ENCODE data around the gene SUSD1. TPM values are rescaled to one million over a fixed set of nuclear protein-coding genes. Genes with fewer than 3 reads are reported as not detected.

SUSD1 gene
- total RNA-seq, 2 experiments from 2014 or later, result 2.5 TPM

- H3K9me3 Mint-ChIP-seq (ENCODE audit: low read depth), result no peaks in the 10 kb centered on the region
- DNase-seq (no peak), ATAC-seq (no peak)
- intact Hi-C loops (cut with DNase I, micrococcal nuclease), result no loop called here
- ChIA-PET POLR2A (no interaction called here), CTCF (interaction anchor here (0.5 kb wide), 1 partner anchor 67 kb away, joined by 3 read pairs; no protein-coding TSS in a partner anchor)
- H3K36me3 Mint-ChIP-seq (ENCODE audit: low read depth), result no peaks in the 10 kb centered on the region
- H3K27me3 Mint-ChIP-seq, result peaks cover 19% of the 10 kb centered on the region
- no peak overlapping the region for H3K27ac Mint-ChIP-seq
- peaks cover 49% of the 10 kb centered on the region for H3K4me1 Mint-ChIP-seq
- H3K4me3 Mint-ChIP-seq, result no peak overlapping the region
These were observed 167.4 kb downstream of the SUSD1 start for GRCh38 chr9:112007575-112008240.

- Mint-ChIP-seq H3K27me3 (peaks cover 19% of the 10 kb centered on the region), H3K36me3 (ENCODE audit: low read depth) (no peaks in the 10 kb centered on the region), H3K9me3 (ENCODE audit: low read depth) (no peaks in the 10 kb centered on the region), H3K27ac (no peak overlapping the region), H3K4me3 (no peak overlapping the region), H3K4me1 (peaks cover 46% of the 10 kb centered on the region)
- intact Hi-C loops (cut with DNase I, micrococcal nuclease), result no loop called here
- ATAC-seq (no peak), DNase-seq (no peak)
- CTCF ChIA-PET, result interaction anchor here (1.3 kb wide), 1 partner anchor 68 kb away, joined by 4 read pairs; no protein-coding TSS in a partner anchor
- POLR2A ChIA-PET, result no interaction called here
These were observed 168.6 kb downstream of the SUSD1 start for GRCh38 chr9:112006361-112007020.

GRCh38 chr9:112005939-112006338, 169.2 kb downstream of the SUSD1 start:
- CTCF ChIA-PET, result interaction anchor here (1.3 kb wide), 1 partner anchor 69 kb away, joined by 4 read pairs; no protein-coding TSS in a partner anchor
- Mint-ChIP-seq H3K36me3 (ENCODE audit: low read depth) (no peaks in the 10 kb centered on the region), H3K4me3 (no peak overlapping the region), H3K27ac (no peak overlapping the region), H3K4me1 (peaks cover 46% of the 10 kb centered on the region), H3K9me3 (ENCODE audit: low read depth) (no peaks in the 10 kb centered on the region), H3K27me3 (peaks cover 19% of the 10 kb centered on the region)
- ATAC-seq (no peak), DNase-seq (no peak)
- intact Hi-C loops (cut with DNase I, micrococcal nuclease), result loop anchor here in 1 of 2 experiments (2.0 kb wide), 1 partner anchor 15 kb away; no protein-coding TSS in a partner anchor
- POLR2A ChIA-PET, result no interaction called here

- Mint-ChIP-seq H3K27me3 (peaks cover 9% of the 10 kb centered on the region), H3K9me3 (ENCODE audit: low read depth) (no peaks in the 10 kb centered on the region), H3K4me3 (no peak overlapping the region), H3K4me1 (peaks cover 48% of the 10 kb centered on the region), H3K27ac (no peak overlapping the region), H3K36me3 (ENCODE audit: low read depth) (no peaks in the 10 kb centered on the region)
- ATAC-seq (no peak), DNase-seq (no peak)
- CTCF ChIA-PET, result no interaction called here
- POLR2A ChIA-PET, result interaction anchor here (0.7 kb wide), 1 partner anchor 77 kb away, joined by 14 read pairs; no protein-coding TSS in a partner anchor
- intact Hi-C loops (cut with DNase I, micrococcal nuclease), result loop anchor here in 1 of 2 experiments (5.0 kb wide), 1 partner anchor 749 kb away; the partner anchor contains the start of gene SNX30
These were observed 171.6 kb downstream of the SUSD1 start for GRCh38 chr9:112003538-112003937.

GRCh38 chr9:112002847-112003457, 172.1 kb downstream of the SUSD1 start:
- Mint-ChIP-seq H3K27me3 (peaks cover 6% of the 10 kb centered on the region), H3K36me3 (ENCODE audit: low read depth) (no peaks in the 10 kb centered on the region), H3K9me3 (ENCODE audit: low read depth) (no peaks in the 10 kb centered on the region), H3K4me3 (no peak overlapping the region), H3K4me1 (peaks cover 42% of the 10 kb centered on the region), H3K27ac (peak overlapping the region; percentile 42)
- peak; percentile 33 for ATAC-seq
- intact Hi-C loops (cut with DNase I, micrococcal nuclease), result loop anchor here in 1 of 2 experiments (5.0 kb wide), 1 partner anchor 749 kb away; the partner anchor contains the start of gene SNX30
- DNase-seq, result no peak
- ChIA-PET POLR2A (interaction anchor here (0.6 to 0.8 kb wide), 2 partner anchors 36 to 88 kb away, joined by 3 read pairs; no protein-coding TSS in a partner anchor), CTCF (interaction anchor here (0.7 to 1.2 kb wide), 3 partner anchors 9 to 238 kb away, joined by 3 to 5 read pairs (median 3); no protein-coding TSS in a partner anchor)

GRCh38 chr9:112002131-112002846, 172.8 kb downstream of the SUSD1 start:
- Mint-ChIP-seq H3K36me3 (ENCODE audit: low read depth) (no peaks in the 10 kb centered on the region), H3K9me3 (ENCODE audit: low read depth) (no peaks in the 10 kb centered on the region), H3K27ac (no peak overlapping the region), H3K27me3 (peaks cover 6% of the 10 kb centered on the region), H3K4me1 (peaks cover 36% of the 10 kb centered on the region), H3K4me3 (no peak overlapping the region)
- DNase-seq, result peak; percentile 29
- peak; percentile 69 for ATAC-seq
- CTCF ChIA-PET, result interaction anchor here (0.7 to 1.2 kb wide), 5 partner anchors 9 to 238 kb away, joined by 3 to 5 read pairs (median 3); no protein-coding TSS in a partner anchor
- intact Hi-C loops (cut with DNase I, micrococcal nuclease), result loop anchor here in 1 of 2 experiments (5.0 kb wide), 1 partner anchor 750 kb away; the partner anchor contains the start of gene SNX30
- POLR2A ChIA-PET, result interaction anchor here (0.6 to 0.8 kb wide), 2 partner anchors 37 to 87 kb away, joined by 3 read pairs; no protein-coding TSS in a partner anchor

GRCh38 chr9:112000743-112001142, 174.4 kb downstream of the SUSD1 start:
- Mint-ChIP-seq H3K27ac (no peak overlapping the region), H3K9me3 (ENCODE audit: low read depth) (no peaks in the 10 kb centered on the region), H3K4me1 (peaks cover 32% of the 10 kb centered on the region), H3K27me3 (peaks cover 5% of the 10 kb centered on the region), H3K36me3 (ENCODE audit: low read depth) (no peaks in the 10 kb centered on the region), H3K4me3 (no peak overlapping the region)
- intact Hi-C loops (cut with DNase I, micrococcal nuclease), result loop anchor here in 1 of 2 experiments (5.0 kb wide), 1 partner anchor 752 kb away; the partner anchor contains the start of gene SNX30
- POLR2A ChIA-PET, result no interaction called here
- no peak for DNase-seq
- CTCF ChIA-PET, result no interaction called here
- no peak for ATAC-seq

GRCh38 chr9:111999319-111999718, 175.8 kb downstream of the SUSD1 start:
- Mint-ChIP-seq H3K27me3 (peaks cover 5% of the 10 kb centered on the region), H3K4me1 (peaks cover 36% of the 10 kb centered on the region), H3K4me3 (no peak overlapping the region), H3K27ac (no peak overlapping the region), H3K36me3 (ENCODE audit: low read depth) (no peaks in the 10 kb centered on the region), H3K9me3 (ENCODE audit: low read depth) (no peaks in the 10 kb centered on the region)
- CTCF ChIA-PET, result interaction anchor here (1.0 kb wide), 1 partner anchor 10 kb away, joined by 3 read pairs; no protein-coding TSS in a partner anchor
- ATAC-seq (no peak), DNase-seq (no peak)
- POLR2A ChIA-PET, result no interaction called here
- intact Hi-C loops (cut with DNase I, micrococcal nuclease), result no loop called here

GRCh38 chr9:111997831-111998230, 177.3 kb downstream of the SUSD1 start:
- DNase-seq (no peak), ATAC-seq (no peak)
- no peaks in the 10 kb centered on the region for H3K36me3 Mint-ChIP-seq (ENCODE audit: low read depth)
- H3K9me3 Mint-ChIP-seq (ENCODE audit: low read depth), result no peaks in the 10 kb centered on the region
- H3K4me1 Mint-ChIP-seq, result peaks cover 37% of the 10 kb centered on the region
- H3K27me3 Mint-ChIP-seq, result peaks cover 5% of the 10 kb centered on the region
- no peak overlapping the region for H3K27ac Mint-ChIP-seq
- H3K4me3 Mint-ChIP-seq, result no peak overlapping the region
- CTCF ChIA-PET, result no interaction called here
- POLR2A ChIA-PET, result no interaction called here
- intact Hi-C loops (cut with DNase I, micrococcal nuclease), result no loop called here

- ChIA-PET POLR2A (interaction anchor here (0.5 to 1.4 kb wide), 4 partner anchors 35 to 480 kb away, joined by 3 to 8 read pairs (median 3); no protein-coding TSS in a partner anchor), CTCF (interaction anchor here (0.6 to 2.2 kb wide), 11 partner anchors 18 to 236 kb away, joined by 3 to 12 read pairs (median 4); partner anchors contain the start of gene UGCG)
- Mint-ChIP-seq H3K36me3 (ENCODE audit: low read depth) (no peaks in the 10 kb centered on the region), H3K27me3 (peaks cover 5% of the 10 kb centered on the region), H3K27ac (peak overlapping the region; percentile 40), H3K4me3 (no peak overlapping the region), H3K4me1 (peaks cover 34% of the 10 kb centered on the region), H3K9me3 (ENCODE audit: low read depth) (peaks cover 2% of the 10 kb centered on the region)
- DNase-seq (no peak), ATAC-seq (peak; percentile 74)
- intact Hi-C loops (cut with DNase I, micrococcal nuclease), result loop anchor here (1.0 to 5.0 kb wide), 10 partner anchors 17 to 337 kb away; partner anchors contain the start of genes UGCG (in 2 of the 2) and PTBP3 (in 1 of the 2)
These were observed 180.2 kb downstream of the SUSD1 start for GRCh38 chr9:111994831-111995458.
